NCI-H69 (cell line): ENCODE data around the gene DYSF.

Source experiments
- DNase-seq: peaks from one replicate; lab custom pipeline; 2025; lab: John Stamatoyannopoulos, UW

DYSF gene

GRCh38 chr2:71502941-71503738 is 49.8 kb downstream of the DYSF start:
- no peak for DNase-seq

GRCh38 chr2:71503837-71504236 is 50.5 kb downstream of the DYSF start:
- no peak for DNase-seq

- no peak for DNase-seq
Observed at GRCh38 chr2:71504611-71505010, 51.2 kb downstream of the DYSF start.

GRCh38 chr2:71505086-71505769 is 51.9 kb downstream of the DYSF start:
- peak; percentile 64 for DNase-seq

- no peak for DNase-seq
Observed at GRCh38 chr2:71505770-71506140, 52.4 kb downstream of the DYSF start.

- DNase-seq: no peak
Observed at GRCh38 chr2:71506222-71507153, 53.1 kb downstream of the DYSF start.

GRCh38 chr2:71507476-71507875 is 54.1 kb downstream of the DYSF start:
- no peak for DNase-seq

GRCh38 chr2:71510196-71510807 is 56.9 kb downstream of the DYSF start:
- peak; percentile 59 for DNase-seq

GRCh38 chr2:71510938-71511337 is 57.6 kb downstream of the DYSF start:
- no peak for DNase-seq

GRCh38 chr2:71511776-71512175 is 58.4 kb downstream of the DYSF start:
- no peak for DNase-seq

- no peak for DNase-seq
Observed at GRCh38 chr2:71512386-71512785, 59.0 kb downstream of the DYSF start.

- DNase-seq: no peak
Observed at GRCh38 chr2:71513096-71513495, 59.7 kb downstream of the DYSF start.

- no peak for DNase-seq
Observed at GRCh38 chr2:71513721-71514120, 60.4 kb downstream of the DYSF start.

GRCh38 chr2:71516253-71516888 is 63.0 kb downstream of the DYSF start:
- DNase-seq: no peak

- no peak for DNase-seq
Observed at GRCh38 chr2:71517851-71518250, 64.5 kb downstream of the DYSF start.

GRCh38 chr2:71521436-71521950 is 68.1 kb downstream of the DYSF start:
- no peak for DNase-seq

- DNase-seq: no peak
Observed at GRCh38 chr2:71524476-71524875, 71.1 kb downstream of the DYSF start.

- no peak for DNase-seq
Observed at GRCh38 chr2:71526141-71526540, 72.8 kb downstream of the DYSF start.

- DNase-seq: no peak
Observed at GRCh38 chr2:71526975-71527374, 73.6 kb downstream of the DYSF start.

GRCh38 chr2:71528131-71528591 is 74.8 kb downstream of the DYSF start:
- no peak for DNase-seq

GRCh38 chr2:71528749-71529148 is 75.4 kb downstream of the DYSF start:
- no peak for DNase-seq
